ENCODE measurements around the gene DNPEP. TPM values are rescaled to one million over a fixed set of nuclear protein-coding genes. Genes with fewer than 3 reads are reported as not detected.

DNPEP gene
- 77.0 and 94.9 TPM in 2 replicates for total RNA-seq (2014; rRNA removed; shearing (Covaris generic))
- polyA plus RNA-seq (2015; cell fraction: cytosol; rRNA removed) = 47.9 and 51.9 TPM in 2 replicates
- 68.4 and 78.0 TPM in 2 replicates for polyA plus RNA-seq (2015; cell fraction: nucleus; rRNA removed)

GRCh38 chr2:219387306-219388120, at the start of gene DNPEP:
TSS of gene DNPEP (minus strand) at chr2:219387912. CDS start at chr2:219387794, 118 bp downstream.
- peak; percentile 68 for DNase-seq (ENCODE audit: low read depth)

GRCh38 chr2:219437141-219437540, 49.4 kb upstream of the DNPEP start:
- no peak for DNase-seq (ENCODE audit: low read depth)

DNA sequence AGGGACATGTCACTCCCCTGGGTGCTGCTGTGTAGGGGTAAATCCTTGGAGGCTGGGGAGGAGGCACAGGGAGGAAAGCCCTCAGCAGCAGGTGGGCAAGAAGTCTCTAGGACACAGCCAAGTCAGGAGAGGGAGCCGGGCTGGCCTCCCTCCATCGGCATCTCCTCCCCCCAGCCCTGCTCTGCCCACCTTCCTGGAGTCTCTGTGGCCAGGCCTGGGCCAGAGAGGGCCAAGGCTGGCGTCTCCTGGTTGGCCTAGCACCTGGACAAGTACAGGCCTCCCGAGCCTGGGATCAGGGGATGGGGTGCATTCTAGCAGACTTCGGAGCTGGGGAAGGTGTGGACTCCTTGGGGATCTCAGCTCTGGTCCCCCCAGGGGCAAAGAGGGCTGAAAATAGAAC, 48.8 kb upstream of the DNPEP start:
- DNase-seq (ENCODE audit: low read depth) = no peak

DNA sequence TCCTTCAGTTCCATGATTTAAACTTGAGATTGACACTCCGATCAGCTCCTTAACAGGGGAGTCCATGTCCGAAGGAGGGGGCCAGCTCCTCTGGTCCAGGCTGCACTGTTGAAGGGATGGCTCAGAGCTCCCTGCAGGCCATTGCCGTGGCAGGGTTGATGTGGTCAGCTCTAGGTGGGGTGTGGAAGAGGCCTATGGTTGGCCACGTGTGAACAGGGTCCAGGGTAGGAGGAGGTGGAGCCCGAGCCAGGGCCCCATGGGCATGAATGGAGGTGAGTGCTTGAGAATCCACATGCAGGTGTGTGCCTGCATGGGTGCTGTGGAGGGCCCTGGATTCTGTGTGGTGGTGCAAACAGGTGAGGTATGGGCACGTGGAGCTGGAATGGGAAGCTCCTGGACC, 48.0 kb upstream of the DNPEP start:
- DNase-seq (ENCODE audit: low read depth) = no peak

DNA sequence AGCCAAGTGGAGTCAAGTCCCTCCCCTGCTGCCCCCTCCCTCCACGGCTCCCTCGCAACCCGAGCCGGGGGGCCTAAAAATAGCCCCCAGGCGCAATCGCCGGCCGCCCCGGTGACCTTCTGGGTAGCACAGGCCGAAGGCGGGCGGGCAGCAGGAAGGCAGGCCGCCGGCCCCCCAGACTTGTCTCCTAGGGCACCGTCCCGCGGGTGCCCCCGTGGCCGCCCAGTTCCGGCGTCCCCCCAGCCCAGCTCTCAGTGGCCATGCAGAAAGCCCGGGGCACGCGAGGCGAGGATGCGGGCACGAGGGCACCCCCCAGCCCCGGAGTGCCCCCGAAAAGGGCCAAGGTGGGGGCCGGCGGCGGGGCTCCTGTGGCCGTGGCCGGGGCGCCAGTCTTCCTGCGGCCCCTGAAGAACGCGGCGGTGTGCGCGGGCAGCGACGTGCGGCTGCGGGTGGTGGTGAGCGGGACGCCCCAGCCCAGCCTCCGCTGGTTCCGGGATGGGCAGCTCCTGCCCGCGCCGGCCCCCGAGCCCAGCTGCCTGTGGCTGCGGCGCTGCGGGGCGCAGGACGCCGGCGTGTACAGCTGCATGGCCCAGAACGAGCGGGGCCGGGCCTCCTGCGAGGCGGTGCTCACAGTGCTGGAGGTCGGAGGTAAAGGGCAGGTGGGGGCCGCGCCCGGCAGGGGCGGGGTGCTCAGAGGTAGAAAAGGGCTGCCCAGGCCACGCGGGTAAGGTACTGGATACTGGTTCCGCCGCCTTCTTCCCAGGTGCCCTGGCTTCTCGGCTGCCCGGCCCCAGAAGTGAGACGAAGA, 47.2 kb upstream of the DNPEP start, which contains the start of gene SPEG:
TSS of gene SPEG (plus strand) at position 126 of the 808 bp plus-strand sequence. CDS start at position 261, 135 bp downstream.
- no peak for DNase-seq (ENCODE audit: low read depth)

DNA sequence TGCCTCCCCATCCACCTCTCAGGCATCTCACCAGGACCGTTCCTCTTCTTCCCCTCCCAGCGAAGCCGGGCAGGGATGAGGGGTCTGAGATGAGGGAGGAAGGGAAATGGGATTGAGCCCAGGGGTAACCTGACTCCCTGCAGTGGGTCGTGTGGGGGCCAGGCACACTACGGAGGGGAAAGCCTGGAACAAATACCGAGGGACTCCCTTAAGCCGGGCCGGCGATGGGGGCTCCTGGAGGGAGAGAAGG, 46.7 kb upstream of the DNPEP start:
- DNase-seq (ENCODE audit: low read depth) = no peak

- peak; percentile 40 for DNase-seq (ENCODE audit: low read depth)
Observed at GRCh38 chr2:219433666-219434467, 46.2 kb upstream of the DNPEP start.

DNA sequence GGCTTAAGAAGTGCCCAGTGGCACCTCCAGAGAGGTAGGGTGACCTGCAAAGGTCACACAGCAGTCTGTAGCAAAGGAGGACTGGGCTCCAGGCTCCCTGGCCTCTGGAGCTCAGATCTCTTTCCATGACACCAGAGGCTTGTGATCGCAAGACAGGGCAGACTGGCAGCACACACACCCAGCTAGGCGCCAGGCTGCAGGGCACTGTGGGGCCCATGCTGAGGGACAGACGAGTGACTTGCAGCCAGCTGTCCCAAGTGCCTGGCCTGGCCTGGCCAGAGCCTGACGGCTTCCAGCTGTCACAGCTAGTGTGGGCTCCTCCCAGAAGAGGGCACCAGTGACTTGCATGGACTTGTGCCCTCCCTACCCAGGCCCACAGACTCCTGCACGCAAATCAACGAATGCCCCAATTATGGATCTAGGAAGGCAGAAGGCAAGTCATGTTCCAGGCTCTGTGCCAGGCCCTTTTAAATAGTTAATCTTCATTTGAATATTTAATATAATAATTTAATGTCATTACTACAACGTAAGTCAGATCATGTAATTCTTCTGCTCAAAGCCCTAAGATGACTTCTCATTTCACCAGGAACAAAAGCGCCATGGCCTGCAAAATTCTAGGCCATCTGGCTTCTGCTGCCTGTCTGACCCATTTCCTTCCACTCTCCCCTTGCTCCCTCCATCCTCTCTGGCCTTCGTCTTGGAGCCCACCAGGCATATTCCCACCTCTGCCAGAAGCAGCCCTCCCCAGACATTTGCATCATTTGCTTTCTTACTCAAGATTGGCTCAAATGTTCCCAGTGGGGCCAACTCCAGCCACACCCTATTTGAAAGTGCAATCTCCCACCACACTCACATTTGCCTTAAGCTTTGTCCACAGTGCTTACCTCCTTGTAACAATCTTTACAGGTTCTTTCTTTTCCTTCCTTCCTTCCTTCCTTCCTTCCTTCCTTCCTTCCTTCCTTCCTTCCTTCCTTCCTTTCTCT, 43.2 kb upstream of the DNPEP start:
- DNase-seq (ENCODE audit: low read depth) = peak; percentile 44

- no peak for DNase-seq (ENCODE audit: low read depth)
Observed at GRCh38 chr2:219429958-219430606, 42.4 kb upstream of the DNPEP start.

DNA sequence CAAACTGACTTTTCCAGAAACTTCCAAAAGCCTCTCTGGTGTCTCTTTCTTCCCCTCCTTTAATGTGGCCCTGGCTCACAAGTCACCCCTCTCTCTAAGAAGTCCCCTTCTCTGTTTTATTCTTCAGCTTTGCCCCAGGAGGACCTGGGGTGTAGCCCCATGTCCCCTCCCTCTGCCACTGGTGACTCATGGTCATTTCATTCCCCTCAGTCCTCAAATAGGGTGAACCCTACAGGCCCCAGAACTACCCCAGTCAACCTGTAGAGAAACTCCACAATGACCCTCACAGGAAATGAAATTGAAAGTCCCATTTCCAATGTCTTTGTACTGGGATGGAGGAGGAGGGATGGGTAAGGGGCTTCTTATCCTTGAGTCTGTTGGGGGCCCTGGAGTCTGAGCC, 40.8 kb upstream of the DNPEP start:
- DNase-seq (ENCODE audit: low read depth) = no peak

- no peak for DNase-seq (ENCODE audit: low read depth)
Observed at GRCh38 chr2:219426534-219427136, 38.9 kb upstream of the DNPEP start.

GRCh38 chr2:219426068-219426443, 38.3 kb upstream of the DNPEP start:
- DNase-seq (ENCODE audit: low read depth) = no peak

DNA sequence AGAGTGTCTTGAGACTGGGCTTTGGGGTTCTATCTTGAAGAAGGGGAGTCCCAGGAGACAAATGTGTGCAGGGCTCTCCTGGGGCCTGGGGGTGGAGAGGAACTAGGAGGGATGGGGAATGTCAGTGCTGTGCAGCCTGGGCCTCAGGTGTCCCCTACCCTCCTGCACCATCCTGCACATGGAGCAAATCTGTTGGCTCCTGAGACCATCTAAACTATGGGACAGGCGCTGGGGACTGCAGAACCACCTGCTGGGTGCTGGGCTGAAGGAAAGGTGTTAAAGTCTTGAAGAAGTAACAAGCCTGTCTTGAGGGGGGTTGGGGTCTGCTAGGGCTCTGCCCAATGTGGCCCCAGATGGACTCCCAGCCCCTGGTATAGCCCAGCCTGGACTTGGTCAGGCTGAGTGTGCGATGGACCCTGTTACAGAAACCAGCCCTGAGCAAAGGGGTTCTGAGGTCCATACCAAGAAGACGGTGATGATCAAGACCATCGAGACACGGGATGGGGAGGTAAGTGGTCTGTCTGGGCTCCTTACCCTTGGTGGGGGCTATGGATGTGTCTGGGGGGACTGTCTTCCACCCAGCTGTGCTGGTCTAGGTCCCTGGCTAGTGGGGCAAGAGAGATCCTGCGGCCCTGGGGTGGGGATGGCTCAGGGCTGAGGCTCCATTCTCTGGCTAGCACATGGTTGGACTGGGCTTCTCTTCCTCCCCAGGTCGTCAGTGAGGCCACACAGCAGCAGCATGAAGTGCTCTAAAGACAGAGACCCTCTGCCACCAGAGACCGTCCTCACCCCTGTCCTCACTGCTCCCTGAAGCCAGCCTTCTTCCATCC, 37.7 kb upstream of the DNPEP start:
- no peak for DNase-seq (ENCODE audit: low read depth)

- DNase-seq (ENCODE audit: low read depth) = no peak
Observed at GRCh38 chr2:219423652-219424377, 36.1 kb upstream of the DNPEP start.

DNA sequence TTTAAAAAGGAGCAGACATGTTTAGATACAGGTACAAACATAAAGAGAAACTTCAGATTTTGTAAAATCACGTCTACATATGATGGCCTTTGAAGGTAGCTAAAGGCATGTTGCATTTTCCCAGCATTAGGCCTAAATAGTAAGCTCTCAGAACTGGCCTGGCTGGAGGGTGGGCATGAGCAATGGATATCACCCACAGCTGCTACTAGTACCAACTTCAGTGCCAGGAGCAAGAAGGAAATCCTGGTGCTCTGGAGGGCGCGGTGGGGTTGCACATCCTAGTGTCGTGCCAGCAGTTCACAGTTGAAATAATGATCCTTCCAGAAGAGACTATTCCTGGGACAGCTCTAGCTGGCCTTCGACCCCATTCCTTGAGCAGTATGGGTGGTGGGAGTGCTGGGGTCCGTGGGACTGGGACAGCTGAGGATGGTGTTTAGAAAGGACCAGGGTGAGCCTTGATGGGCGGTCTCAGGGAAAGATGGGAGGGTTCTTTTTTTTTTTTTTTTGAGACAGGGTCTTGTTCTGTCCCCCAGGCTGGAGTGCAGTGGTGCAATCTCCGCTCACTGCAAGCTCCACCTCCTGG, 35.3 kb upstream of the DNPEP start:
- no peak for DNase-seq (ENCODE audit: low read depth)

- no peak for DNase-seq (ENCODE audit: low read depth)
Observed at GRCh38 chr2:219421323-219421722, 33.6 kb upstream of the DNPEP start.

- no peak for DNase-seq (ENCODE audit: low read depth)
Observed at GRCh38 chr2:219420687-219421086, 33.0 kb upstream of the DNPEP start.

Measured in HT1080 (cell line).